Endothelial cell (in vitro differentiated cells): ENCODE results near the gene FAM98B. TPM values are rescaled to one million over a fixed set of nuclear protein-coding genes. Genes with fewer than 3 reads are reported as not detected.

ENCODE experiments used
- DNase-seq: peaks from one replicate; pipeline ENCODE4 v3.0.0; 2021; ENCODE audit warnings: low spot score
- H3K27ac Mint-ChIP-seq: one replicate; pipeline ENCODE4 v1.8.0; 2021; ENCODE audit warnings: mixed read lengths, inconsistent platforms; ENCODE audit not compliant: unreplicated experiment
- H3K27me3 Mint-ChIP-seq: one replicate; pipeline ENCODE4 v1.8.0; 2021; ENCODE audit warnings: mild to moderate bottlenecking, moderate library complexity, mixed read lengths, inconsistent platforms; ENCODE audit not compliant: unreplicated experiment
- H3K36me3 Mint-ChIP-seq: one replicate; pipeline ENCODE4 v1.8.0; 2021; ENCODE audit warnings: mild to moderate bottlenecking, low read depth, mixed read lengths, inconsistent platforms; ENCODE audit not compliant: unreplicated experiment
- H3K4me1 Mint-ChIP-seq: one replicate; pipeline ENCODE4 v1.8.0; 2021; ENCODE audit warnings: mild to moderate bottlenecking, mixed read lengths, inconsistent platforms; ENCODE audit not compliant: unreplicated experiment
- H3K4me3 Mint-ChIP-seq: one replicate; pipeline ENCODE4 v1.8.0; 2021; ENCODE audit warnings: mild to moderate bottlenecking, mixed read lengths, inconsistent platforms; ENCODE audit not compliant: unreplicated experiment
- H3K9me3 Mint-ChIP-seq: one replicate; pipeline ENCODE4 v1.8.0; 2021; ENCODE audit warnings: mixed read lengths, inconsistent platforms; ENCODE audit not compliant: unreplicated experiment
- total RNA-seq: library from RNA; stranded (reverse); fragmentation: NEBNext Ultra II Directional; extraction: Animal tissue kit (Norgen Biotek cat#: 25700); gene quantifications from one replicate; pipeline ENCODE4 v1.2.1, GENCODE V29; 2021; ENCODE audit not compliant: unreplicated experiment
- TF ChIP-seq, protein P1 (sequence below): fragments of 200-600 bp; sonication (generic); IDR thresholded peaks from one replicate; pipeline ENCODE4 v1.5.0; 2021; ENCODE audit warnings: antibody characterized with exemption; ENCODE audit not compliant: unreplicated experiment

Gene FAM98B
- total RNA-seq, 1 donor from 2014 or later, result 24.6 TPM

DNA sequence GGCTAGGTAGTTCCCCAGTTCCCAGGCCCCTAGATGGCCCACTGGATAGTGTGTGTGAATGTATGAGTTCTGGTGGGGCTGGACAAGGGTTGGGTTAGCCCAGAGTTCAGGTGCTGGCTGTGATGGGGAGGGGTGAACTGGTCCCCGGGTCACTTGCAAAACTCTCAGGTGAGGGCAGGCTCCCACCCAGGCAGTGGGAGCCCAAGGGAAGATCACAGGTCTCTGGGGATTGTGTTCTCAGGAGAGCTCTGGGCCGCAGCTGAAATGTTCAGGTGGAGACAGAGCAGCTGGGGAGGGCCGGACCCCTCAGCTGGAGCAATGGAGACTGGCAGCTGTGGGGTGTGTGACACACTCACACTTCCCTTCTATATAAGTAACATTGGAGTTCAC is 12.8 kb upstream of the FAM98B start:
- TF ChIP-seq, protein P1, sequence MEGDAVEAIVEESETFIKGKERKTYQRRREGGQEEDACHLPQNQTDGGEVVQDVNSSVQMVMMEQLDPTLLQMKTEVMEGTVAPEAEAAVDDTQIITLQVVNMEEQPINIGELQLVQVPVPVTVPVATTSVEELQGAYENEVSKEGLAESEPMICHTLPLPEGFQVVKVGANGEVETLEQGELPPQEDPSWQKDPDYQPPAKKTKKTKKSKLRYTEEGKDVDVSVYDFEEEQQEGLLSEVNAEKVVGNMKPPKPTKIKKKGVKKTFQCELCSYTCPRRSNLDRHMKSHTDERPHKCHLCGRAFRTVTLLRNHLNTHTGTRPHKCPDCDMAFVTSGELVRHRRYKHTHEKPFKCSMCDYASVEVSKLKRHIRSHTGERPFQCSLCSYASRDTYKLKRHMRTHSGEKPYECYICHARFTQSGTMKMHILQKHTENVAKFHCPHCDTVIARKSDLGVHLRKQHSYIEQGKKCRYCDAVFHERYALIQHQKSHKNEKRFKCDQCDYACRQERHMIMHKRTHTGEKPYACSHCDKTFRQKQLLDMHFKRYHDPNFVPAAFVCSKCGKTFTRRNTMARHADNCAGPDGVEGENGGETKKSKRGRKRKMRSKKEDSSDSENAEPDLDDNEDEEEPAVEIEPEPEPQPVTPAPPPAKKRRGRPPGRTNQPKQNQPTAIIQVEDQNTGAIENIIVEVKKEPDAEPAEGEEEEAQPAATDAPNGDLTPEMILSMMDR, result no peak
- Mint-ChIP-seq H3K27me3 (no peaks in the 10 kb centered on the region), H3K36me3 (no peaks in the 10 kb centered on the region), H3K4me1 (peaks cover 6% of the 10 kb centered on the region), H3K27ac (no peak overlapping the region), H3K4me3 (no peak overlapping the region), H3K9me3 (no peaks in the 10 kb centered on the region)
- no peak for DNase-seq

GRCh38 chr15:38454696-38455090 is 766 bp downstream of the FAM98B start:
- Mint-ChIP-seq H3K27ac (peak overlapping the region; percentile 93), H3K36me3 (peaks cover 3% of the 10 kb centered on the region), H3K27me3 (no peaks in the 10 kb centered on the region), H3K4me1 (peaks cover 7% of the 10 kb centered on the region), H3K9me3 (no peaks in the 10 kb centered on the region), H3K4me3 (peak overlapping the region; percentile 98)
- no peak for DNase-seq
- TF ChIP-seq, protein P1, result no peak

DNA sequence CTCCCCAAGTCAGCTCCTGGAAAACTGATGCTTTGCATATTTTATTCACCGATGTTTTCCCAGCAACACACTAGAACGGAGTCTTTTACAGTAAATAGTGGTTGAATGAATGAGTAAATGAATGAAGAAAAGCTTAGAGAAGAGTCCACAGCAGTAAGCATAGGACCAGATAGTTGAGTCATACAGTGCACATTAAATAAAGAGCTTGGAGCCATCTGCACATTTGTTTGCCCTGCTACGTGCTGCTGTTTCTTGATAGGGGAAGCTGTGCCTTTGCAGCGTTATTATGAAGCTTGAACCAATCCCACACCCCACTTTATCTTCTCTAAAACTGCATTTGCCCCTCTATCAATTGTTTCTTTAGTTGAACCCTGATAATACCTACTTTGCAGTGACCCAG is 1.2 kb downstream of the FAM98B start:
- Mint-ChIP-seq H3K27me3 (no peaks in the 10 kb centered on the region), H3K4me3 (peak overlapping the region; percentile 98), H3K36me3 (peaks cover 3% of the 10 kb centered on the region), H3K4me1 (peaks cover 7% of the 10 kb centered on the region), H3K27ac (peak overlapping the region; percentile 93), H3K9me3 (no peaks in the 10 kb centered on the region)
- TF ChIP-seq, protein P1, result no peak
- no peak for DNase-seq

DNA sequence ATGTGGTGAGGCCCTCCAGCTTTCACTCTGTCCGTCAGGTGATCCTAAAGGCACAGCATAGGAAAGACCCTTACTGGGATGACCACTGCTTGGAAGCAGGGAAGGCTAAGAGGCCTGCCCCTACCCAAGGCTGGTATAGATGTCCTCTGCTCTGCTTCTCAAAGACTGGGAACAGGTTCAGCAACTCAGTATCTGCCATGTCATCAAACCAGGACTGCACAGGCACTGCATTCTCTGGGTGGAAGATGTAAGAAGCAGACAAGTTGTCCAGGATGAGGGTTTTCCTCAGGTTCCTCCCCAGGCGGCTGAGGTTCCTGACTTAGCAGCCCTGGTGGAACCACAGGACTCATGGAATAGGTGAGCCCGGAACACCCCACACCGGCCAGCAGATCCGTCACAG is 4.7 kb downstream of the FAM98B start:
- Mint-ChIP-seq H3K4me3 (no peak overlapping the region), H3K27ac (no peak overlapping the region), H3K4me1 (peaks cover 7% of the 10 kb centered on the region), H3K9me3 (no peaks in the 10 kb centered on the region), H3K27me3 (no peaks in the 10 kb centered on the region), H3K36me3 (peaks cover 3% of the 10 kb centered on the region)
- no peak for DNase-seq
- TF ChIP-seq, protein P1, result no peak

- Mint-ChIP-seq H3K9me3 (no peaks in the 10 kb centered on the region), H3K27ac (no peak overlapping the region), H3K4me1 (peaks cover 7% of the 10 kb centered on the region), H3K36me3 (peaks cover 3% of the 10 kb centered on the region), H3K4me3 (no peak overlapping the region), H3K27me3 (no peaks in the 10 kb centered on the region)
- TF ChIP-seq, protein P1, result no peak
- no peak for DNase-seq
Observed at GRCh38 chr15:38459480-38459879, 5.6 kb downstream of the FAM98B start.
